GM11168 (cell line): ENCODE results near the gene GSPT1.
"Not testable (repeated sequence)": the region's sequence is repeated elsewhere in the genome, so short reads cannot be mapped to it uniquely, and the experiment has no call there.

ENCODE experiments used
- in situ Hi-C: fragments of 300-500 bp; cut with MboI; formaldehyde crosslinking; loops from one replicate; pipeline ENCODE4 v1.12.0; 2022; ENCODE audit warnings: low sequenced_read_pairs; ENCODE audit not compliant: unreplicated experiment

Gene GSPT1

GRCh38 chr16:11869353-11870228, 46.2 kb downstream of the GSPT1 start:
- in situ Hi-C loops = no loop called here

GRCh38 chr16:11868412-11868980, 47.3 kb downstream of the GSPT1 start:
- in situ Hi-C loops = no loop called here

- in situ Hi-C loops = no loop called here
Measured at GRCh38 chr16:11862489-11862888, 53.3 kb downstream of the GSPT1 start.

GRCh38 chr16:11857161-11857560, 58.6 kb downstream of the GSPT1 start:
- in situ Hi-C loops = no loop called here

- in situ Hi-C loops = no loop called here
Measured at GRCh38 chr16:11852092-11852809, 63.5 kb downstream of the GSPT1 start.

- in situ Hi-C loops = no loop called here
Measured at GRCh38 chr16:11851294-11852091, 64.3 kb downstream of the GSPT1 start, which contains the start of gene RSL1D1. Gene RSL1D1 (minus strand): TSS chr16:11851542. CDS start chr16:11851512, 30 bp downstream.

- in situ Hi-C loops = no loop called here
Measured at GRCh38 chr16:11848842-11849241, 66.9 kb downstream of the GSPT1 start.

GRCh38 chr16:11844499-11844898, 71.3 kb downstream of the GSPT1 start:
- in situ Hi-C loops = no loop called here

- in situ Hi-C loops = no loop called here
Measured at GRCh38 chr16:11843861-11844260, 71.9 kb downstream of the GSPT1 start.

- in situ Hi-C loops = no loop called here
Measured at GRCh38 chr16:11843206-11843605, 72.5 kb downstream of the GSPT1 start.

- in situ Hi-C loops = no loop called here
Measured at GRCh38 chr16:11841026-11841425, 74.7 kb downstream of the GSPT1 start.

GRCh38 chr16:11836650-11837244, 79.0 kb downstream of the GSPT1 start:
- in situ Hi-C loops = no loop called here

- in situ Hi-C loops = no loop called here
Measured at GRCh38 chr16:11835891-11836649, 79.7 kb downstream of the GSPT1 start.

GRCh38 chr16:11835309-11835708, 80.4 kb downstream of the GSPT1 start:
- in situ Hi-C loops = no loop called here

- in situ Hi-C loops = no loop called here
Measured at GRCh38 chr16:11833951-11834695, 81.6 kb downstream of the GSPT1 start.

GRCh38 chr16:11828696-11829095, 87.1 kb downstream of the GSPT1 start:
- in situ Hi-C loops = no loop called here

- in situ Hi-C loops = not testable (repeated sequence)
Measured at GRCh38 chr16:11825520-11826165, 90.1 kb downstream of the GSPT1 start.

- in situ Hi-C loops = loop anchor here (25.0 kb wide), 1 partner anchor 287 kb away; a partner anchor contains a TSS
Measured at GRCh38 chr16:11824362-11824761, 91.4 kb downstream of the GSPT1 start.
